NCI-H69 (cell line): ENCODE measurements around the gene KLHL12.
A peak's percentile ranks its signal among the peaks of the same experiment; 100 is the strongest.
"Not testable (repeated sequence)": the region's sequence is repeated elsewhere in the genome, so short reads cannot be mapped to it uniquely, and the experiment has no call there.

ENCODE experiments used
- DNase-seq: peaks from one replicate; lab custom pipeline; 2025; lab: John Stamatoyannopoulos, UW

KLHL12 gene

DNA sequence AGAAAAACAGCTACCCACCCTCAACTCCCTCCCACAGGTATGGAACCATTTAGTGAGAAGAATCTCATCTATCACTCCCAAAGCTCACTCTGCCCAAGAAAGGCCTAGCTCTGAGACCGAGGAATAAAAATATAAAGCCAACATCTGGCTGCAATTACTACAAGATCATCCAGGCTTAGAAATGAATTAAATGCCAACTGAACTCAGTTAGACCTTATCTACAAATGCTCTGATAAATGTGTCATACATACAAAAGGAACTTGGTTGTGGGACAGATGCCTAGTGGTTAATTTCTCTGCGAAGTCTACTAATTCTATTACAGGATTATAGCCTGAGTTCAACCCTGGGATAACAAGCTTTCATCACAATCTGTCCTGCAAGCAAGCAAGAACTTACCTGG is 24.4 kb upstream of the KLHL12 start:
- no peak for DNase-seq

DNA sequence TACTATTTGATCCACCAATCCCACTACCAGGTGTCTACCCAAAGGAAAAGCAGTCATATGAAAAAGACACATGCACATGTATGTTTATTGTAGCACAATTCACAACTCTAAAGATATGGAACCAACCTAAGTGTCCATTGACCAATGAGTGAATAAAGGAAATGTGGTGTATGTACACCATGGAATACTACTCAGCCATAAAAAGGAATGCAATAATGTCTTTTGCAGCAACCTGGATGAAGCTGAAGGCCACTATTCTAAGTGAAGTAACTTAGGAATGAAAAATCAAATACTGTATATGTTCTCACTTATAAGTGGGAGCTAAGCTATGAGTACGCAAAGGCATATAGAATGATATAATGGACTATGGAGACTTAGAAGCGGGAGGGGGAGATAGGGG is 18.4 kb upstream of the KLHL12 start:
- no peak for DNase-seq

DNA sequence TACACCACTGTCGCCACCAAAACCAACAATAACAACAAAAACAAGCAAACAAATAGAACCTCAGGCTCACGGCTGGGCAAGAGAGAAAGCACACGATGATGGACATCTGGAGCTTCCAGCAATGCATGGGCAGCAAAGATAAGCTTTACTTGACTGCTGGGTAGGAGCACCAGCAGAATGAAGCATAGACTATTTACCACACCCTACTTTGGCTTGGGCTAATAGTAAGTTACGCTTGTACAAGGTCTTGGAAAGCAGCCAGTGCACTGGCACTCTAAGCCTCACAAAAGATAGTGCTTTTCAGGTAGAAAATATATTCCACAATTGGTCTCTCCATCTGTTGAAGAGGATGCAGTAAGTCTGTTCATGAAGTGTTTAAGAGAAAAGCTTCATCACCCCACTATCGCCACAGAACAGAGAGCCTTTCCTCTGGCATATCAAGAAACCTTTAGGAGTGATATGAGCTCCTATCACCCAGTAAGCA is 17.4 kb upstream of the KLHL12 start:
- no peak for DNase-seq

DNA sequence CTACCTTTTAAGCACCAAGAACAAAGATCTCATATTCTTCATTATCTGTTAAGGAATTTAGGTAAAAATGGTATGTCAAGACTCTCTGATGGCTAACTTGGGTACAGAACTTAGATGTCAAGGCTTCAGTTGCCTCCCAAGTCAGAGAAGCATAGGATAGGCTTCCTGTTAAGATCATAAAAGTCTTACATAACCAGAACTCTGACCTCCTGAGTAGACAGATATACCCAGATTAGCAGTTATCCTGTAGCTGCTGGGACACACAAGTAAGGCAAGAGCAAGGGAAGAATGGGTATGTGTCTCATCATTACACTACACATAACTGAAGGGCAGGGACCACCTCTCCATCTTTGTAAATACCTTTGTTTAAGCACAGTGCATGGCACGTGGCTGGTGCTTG is 15.4 kb upstream of the KLHL12 start:
- no peak for DNase-seq

DNA sequence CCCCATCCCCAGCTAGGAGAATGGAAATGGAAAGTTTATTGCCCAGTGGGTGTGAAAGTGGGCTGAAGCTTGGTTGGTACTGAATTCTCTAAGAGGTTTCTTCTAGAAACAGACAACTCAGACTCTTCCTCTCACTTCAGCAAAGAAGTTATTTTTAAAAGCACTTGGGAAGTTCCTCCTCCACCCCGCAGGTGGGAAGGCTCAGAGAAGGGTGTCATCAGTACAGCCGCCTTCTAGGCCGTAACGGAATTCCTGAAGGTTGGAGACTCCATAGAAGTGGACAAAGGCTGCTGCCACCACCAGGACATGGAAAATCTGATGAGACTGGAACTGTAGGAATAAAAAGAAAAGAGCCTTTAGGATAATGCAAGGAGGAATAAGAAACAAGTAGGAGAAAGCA is 14.3 kb upstream of the KLHL12 start:
- no peak for DNase-seq

DNA sequence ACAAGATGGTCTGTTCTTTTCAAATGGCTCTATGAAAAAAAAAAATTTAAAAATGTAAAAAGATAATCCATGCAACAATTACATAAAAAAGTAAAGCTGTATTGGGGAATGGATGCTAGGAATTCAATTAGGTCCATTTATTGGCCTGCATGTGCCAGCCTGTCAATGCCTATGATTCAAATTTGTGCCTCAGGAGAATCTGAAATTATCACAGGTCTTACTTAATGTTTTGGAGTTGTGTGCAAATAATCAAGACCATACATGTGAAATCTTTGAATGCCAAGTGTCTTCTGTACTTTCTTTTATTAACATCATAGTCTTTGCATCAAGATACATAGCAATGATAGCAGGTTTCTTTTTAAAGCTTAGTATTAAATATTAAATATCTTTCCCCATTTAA is 13.5 kb upstream of the KLHL12 start:
- DNase-seq, result no peak

DNA sequence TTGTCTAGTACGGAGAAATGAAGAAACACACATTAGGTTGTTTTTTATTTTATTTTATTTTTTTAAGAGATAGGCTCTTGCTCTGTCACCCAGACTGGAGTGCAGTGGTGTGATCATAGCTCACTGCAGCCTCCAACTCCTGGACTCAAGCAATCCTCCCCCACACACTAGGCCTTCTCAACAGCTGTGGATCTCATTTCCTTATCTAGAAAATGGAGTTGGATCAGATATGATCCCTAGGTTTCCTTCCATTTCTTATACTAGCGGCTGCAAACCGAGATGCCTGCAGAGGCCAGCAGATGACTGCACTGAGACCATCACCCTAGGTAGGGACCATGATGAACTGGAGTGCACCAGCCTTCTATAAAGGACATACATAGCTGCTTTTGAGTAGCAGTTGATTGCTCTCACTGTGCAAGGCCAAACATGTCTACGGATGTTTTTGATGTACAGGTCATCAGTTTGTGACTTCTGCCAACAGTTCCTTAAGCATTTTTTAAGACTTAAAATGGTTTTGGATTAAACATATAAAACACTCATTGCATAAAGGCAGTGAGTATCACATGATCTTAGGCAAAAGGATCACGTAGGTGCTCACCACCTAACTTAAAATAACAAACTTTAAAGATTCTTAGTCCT is 11.4 kb upstream of the KLHL12 start:
- DNase-seq, result no peak

DNA sequence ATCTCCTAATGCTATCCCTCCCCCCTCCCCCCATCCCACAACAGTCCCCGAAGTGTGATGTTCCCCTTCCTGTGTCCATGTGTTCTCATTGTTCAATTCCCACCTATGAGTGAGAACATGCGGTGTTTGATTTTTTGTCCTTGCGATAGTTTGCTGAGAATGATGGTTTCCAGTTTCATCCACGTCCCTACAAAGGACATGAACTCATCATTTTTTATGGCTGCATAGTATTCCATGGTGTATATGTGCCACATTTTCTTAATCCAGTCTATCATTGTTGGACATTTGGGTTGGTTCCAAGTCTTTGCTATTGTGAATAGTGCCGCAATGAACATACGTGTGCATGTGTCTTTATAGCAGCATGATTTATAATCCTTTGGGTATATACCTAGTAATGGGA is 9.4 kb upstream of the KLHL12 start:
- not testable (repeated sequence) for DNase-seq

DNA sequence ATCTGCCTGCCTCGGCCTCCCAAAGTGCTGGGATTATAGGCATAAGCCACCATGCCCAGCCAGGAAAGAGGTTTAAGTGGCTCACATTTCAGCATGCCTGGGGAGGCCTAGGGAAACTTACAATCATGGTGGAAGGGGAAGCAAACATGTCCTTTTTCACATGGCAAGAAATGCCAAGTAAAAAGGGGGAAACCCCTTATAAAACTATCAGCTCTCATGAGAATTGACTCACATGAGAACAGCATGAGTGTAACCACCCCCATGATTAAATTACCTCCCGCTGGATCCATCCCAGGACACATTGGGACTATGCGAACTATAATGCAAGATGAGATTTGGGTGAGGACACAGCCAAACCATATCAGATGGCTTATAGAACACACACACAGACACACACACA is 8.8 kb upstream of the KLHL12 start:
- DNase-seq, result no peak

DNA sequence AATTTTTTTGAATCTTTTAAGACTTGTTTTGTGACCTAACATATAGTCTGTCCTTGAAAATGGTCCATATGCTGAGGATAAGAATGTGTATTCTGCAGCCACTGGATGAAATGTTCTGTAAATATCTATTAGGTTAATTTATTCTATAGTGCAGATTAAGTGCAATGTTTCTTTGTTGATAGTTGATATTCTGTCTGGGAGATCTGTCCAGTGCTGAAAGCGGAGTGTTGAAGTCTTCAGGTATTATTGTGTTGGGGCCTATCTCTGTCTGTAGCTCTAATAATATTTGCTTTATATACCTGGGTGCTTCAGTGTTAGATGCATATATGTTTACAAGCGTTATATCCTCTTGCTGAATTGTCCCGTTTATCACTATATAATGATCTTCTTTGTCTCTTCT is 7.7 kb upstream of the KLHL12 start:
- no peak for DNase-seq

DNA sequence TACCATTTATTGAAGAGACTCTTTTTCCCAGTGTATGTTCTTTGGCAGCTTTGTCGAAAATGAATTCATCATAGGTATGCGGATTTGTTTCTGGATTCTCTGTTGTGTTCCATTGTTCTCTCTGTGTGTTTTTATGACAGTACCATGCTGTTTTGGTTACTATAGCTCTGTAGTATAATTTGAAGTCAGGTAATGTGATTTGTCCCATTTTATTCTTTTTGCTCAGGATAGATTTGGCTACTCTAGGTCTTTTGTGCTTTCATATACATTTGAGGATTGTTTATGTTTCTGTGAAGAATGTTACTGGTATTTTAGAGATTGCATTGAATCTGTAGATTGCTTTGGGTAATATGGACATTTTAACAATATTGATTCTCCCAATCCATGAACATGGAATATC is 5.4 kb upstream of the KLHL12 start:
- no peak for DNase-seq

DNA sequence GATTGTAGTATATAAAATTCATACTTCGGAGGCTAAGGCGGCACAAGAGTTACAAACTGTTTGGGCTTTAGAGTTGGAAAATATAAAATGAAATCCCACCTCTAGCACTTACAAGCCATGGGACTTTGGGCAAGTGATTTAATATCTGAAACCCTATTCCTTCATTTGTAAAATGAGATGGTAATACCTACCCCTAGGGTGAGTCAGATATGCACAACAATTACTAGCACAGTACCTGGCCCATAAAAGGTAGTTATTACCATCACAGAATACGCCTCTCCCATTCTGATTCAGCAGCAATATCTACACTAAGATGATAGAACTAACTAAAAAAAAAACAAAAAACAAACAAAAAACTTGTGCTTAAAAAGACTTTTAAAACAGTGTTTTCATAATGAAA is 3.5 kb downstream of the KLHL12 start:
- DNase-seq, result peak; percentile 72

DNA sequence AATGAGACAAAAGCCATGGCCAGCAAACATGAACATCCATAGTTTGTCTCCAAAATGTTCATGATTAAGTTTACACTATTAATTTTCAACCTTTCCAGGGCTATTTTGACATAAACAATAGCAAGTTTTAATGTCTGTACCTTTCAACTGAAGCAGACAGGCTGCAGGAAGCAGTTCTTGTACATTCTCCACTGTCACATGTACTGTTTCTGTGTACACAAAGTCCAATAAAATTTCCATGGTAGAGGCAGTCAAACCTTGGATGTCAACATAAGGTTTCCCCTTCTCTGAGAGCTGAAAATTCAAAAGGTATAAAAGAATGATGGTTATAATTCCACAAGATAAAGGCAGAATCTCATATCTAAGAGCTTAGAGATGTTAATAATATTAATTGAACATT is 7.4 kb downstream of the KLHL12 start:
- DNase-seq, result no peak

DNA sequence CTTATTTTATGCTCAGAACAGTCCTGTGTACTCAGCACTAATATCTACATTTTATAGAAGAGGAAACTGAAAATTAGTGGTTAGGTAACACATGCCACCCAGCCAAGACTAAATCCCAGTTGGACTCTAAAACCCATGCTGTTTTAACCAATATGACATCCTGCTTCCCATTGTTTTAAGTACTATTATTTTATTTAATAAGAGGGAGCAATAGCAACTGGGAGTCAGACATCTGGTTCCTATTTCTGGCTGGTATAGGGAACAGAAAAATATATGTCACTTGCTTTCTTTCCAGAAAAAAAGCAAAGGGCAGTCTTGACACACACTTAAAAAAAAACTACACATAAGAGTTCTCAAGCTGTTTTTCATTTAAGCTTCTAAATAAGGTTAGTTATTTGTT is 11.9 kb downstream of the KLHL12 start:
- DNase-seq, result peak; percentile 82

DNA sequence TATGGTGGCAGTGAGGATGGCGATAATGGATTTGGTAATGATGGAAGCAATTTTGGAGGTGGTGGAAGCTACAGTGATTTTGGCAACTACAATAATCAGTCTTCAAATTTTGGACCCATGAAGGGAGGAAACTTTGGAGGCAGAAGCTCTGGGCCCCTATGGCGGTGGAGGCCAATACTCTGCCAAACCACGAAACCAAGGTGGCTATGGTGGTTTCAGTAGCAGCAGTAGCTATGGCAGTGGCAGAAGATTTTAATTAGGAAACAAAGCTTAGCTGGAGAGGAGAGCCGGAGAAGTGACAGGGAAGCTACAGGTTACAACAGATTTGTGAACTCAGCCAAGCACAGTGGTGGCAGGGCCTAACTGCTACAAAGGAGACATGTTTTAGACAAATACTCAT is 14.6 kb downstream of the KLHL12 start:
- not testable (repeated sequence) for DNase-seq

DNA sequence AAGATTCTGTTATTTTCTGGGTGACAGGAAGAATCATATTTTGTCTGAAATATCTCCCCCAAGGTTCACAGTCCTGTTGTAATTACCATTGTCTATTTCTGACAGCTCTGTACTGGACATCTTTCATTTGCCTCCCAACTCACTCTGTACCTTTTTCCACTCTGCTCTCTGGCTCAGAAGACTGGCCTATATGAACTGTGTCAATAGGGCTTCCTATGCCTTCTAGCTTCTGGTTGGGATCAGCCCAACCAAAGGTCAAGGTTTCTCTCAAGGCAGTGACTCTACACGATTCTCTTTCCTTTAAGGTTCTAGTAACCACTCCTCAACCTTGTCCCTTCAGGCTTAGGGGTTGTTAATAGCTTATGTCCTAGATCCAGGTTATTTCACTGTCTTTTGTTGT is 17.5 kb downstream of the KLHL12 start:
- DNase-seq, result no peak

DNA sequence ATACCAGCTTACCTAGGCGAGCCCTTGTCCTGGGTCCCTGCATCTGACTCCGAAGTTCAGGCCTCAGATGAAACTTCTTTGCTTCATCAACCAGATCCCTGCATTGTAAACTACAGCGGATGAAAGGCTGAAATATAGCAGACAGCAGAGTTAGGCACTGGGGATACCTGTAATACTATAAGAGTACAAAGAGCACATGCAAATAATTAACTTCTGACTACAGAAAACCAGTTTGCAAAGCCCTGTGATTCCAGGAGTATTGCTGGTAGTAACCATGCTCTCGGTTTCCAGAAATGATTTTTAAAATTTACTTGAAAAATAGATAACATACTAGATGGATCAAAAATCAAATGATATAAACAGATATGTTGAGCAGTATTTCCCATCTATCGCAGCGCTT is 18.0 kb downstream of the KLHL12 start:
- no peak for DNase-seq

DNA sequence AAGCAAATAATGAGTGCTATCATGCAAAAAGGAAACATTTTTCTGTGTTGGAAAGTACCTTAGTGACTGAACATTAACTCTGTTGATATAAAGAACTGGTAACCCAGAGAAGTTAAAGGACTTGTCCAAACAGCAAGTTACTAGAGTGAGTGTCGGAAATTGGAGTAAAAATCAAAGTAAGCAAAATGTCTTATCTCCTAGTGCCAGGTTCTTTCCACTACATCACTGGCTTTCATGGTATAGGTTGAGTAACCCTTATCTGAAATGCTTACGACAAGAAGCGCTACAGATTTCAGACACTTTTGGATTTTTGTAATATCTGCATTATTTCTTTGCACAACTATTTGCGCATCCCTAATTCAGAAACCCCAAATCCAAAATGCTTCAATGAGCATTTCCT is 21.7 kb downstream of the KLHL12 start:
- no peak for DNase-seq

DNA sequence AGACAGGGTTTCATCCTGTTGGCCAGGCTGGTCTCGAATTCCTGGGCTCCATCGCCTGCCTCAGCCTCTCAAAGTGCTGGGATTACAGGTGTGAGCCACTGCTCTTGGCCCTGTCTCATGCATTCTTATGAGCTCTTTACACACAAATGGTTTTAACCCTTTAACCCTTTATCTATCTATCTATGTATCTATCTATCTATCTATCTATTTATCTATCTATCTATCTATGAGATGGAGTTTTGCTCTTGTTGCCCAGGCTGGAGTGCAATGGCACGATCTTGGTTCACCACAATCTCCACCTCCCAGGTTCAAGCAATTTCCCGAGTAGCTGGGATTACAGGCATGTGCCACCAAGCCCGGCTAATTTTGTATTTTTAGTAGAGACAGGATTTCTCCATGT is 23.2 kb downstream of the KLHL12 start:
- DNase-seq, result not testable (repeated sequence)

DNA sequence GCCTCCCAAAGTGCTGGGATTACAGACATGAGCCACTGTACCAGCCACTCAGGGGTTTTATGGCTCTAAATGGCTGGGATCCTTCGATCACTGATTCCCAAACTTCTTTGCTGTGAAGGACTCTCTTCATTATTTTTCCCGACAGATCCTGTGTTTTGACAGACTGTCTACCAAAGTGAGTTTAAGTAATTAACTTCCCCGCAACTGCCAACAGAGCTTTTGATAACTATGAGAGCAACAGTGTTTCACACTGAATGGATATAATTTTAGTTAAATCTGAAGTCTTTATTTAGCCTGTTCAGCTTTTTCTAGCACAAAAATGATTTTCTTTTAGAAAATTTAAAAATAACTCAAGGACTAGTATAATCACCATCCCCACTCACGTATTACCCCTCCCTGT is 25.5 kb downstream of the KLHL12 start:
- DNase-seq, result no peak

DNA sequence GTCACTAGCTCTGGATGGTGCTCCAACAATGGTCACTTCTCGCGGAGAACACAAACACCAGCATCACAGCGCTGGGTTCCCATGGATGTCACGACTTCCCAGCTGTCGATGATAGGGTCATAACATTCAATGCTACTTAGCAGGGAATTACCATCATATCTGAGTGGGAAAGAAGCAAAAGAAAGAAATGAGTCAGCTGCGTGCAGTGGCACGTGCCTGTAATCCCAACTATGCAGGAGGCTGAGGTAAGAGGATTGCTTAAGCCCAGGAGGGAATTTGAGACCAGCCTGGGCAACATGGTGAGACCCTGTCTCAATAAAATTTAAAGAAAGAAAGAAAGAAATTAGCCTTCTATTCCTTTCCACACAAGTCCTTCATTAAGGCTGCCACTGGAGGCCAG is 34.5 kb downstream of the KLHL12 start:
- no peak for DNase-seq

DNA sequence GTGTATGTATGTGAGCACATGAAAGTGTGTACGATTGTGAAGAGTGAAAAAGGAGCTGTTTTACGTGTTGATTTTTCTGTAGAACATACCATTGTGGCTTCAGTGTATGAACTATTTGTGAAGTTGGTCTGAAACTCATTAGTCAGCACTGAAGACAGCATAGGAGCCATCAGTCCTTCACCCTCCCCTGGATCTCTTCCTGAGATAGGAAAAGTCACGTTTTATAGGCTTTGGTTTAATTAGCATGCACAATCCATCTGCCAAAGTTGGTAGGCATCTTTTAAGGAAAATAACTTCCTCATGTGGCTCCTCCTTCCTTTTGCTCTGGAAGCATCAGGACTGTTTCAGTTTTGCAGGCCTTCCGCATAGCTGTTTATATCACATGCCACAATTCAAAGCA is 36.6 kb downstream of the KLHL12 start:
- no peak for DNase-seq

DNA sequence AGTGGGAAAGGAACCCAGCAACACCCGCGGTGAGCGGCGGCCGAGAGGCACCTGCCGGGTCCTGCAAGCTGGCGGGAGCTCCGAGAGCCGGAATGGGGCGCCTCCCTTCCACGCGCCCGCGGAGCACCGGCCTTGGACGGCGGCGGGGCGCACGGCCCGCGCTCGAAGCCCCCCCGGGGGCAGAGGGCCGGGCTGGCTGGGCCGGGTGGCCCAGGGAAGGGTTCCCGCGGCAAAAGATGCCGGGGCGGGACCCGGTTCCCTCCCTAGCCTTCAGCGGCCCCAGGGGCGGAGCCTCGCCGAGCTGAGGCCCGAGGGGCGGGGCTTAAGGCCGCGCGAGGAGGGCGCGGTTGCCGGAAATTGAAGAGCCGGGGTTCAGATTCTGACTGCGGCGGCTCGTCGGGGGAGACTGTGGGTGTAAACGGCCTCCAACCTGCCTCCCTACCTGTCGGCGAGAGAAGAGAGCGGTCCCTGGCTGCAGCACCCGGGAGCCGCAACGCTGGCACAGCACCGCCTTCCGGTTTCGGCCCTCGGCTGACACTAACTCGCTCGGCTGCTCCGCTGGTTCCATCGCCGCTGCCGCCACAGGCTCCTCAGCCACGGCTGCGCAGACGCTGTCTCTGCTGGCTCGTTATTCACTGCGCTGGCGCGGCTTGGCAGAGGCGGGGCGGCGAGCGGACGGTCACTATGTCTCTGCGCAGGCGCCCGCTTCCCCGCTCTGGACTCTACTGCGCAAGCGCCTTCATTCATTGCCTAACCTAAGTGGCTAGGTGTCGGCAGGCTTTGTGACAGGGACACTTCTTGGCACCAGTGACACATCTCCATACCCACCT is 38.3 kb downstream of the KLHL12 start, which contains the start of gene RABIF:
TSS of gene RABIF (minus strand) at position 619 of the 830 bp plus-strand sequence. CDS start at position 568, 51 bp downstream.
- DNase-seq, result peak; percentile 99

DNA sequence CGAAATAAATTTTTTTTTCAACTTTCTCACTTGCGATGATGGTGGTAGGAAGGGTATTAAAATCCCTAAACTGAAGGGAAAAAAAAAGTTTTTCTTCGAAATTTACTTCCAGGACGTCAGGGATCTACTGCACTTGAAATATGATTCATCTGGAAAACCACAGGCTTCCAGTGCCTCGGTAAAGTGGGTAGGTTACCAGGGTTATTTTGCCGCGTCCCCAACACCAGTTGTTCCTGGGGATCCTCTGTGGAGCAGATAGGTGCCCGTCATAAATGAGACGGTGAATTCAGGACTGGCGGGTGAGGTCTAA is 38.9 kb downstream of the KLHL12 start:
- no peak for DNase-seq
